ENCODE data around the gene MYO1D. TPM values are rescaled to one million over a fixed set of nuclear protein-coding genes. Genes with fewer than 3 reads are reported as not detected.

MYO1D gene
- total and polyA plus RNA-seq, 2 donors (not counting 1 experiment from before 2014, with no cell fraction given) = 5.4 to 26.7 TPM

DNA sequence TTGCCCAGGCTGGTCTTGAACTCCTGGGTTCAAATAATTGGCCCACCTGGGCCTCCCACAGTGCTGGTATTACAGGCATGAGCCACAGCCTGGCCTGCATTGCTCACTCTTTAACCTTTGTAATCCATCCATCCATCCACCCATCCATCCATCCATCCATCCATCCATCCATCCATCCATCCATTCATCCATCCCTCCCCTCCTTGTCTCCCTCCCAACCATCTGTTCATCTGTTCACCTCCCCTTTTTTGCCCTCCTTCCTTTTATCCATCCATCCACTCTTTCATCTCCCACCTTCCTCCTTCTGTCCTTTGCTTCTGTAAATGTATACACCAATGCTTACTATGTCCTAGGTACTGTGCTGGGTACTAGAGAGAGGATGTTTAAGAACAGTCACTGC lies 324.6 kb downstream of the MYO1D start:
- Histone ChIP-seq H3K79me2 (ENCODE audit: control insufficient read depth, insufficient read depth, low read length) (no peaks in the 10 kb centered on the region), H3K4me3 (ENCODE audit: control extremely low read depth in 1 of 5, extremely low read depth in 1 of 5, insufficient read depth in 1 of 5, low read depth in 2 of 5, low read length in 4 of 5) (no peak overlapping the region), H4K20me1 (ENCODE audit: control insufficient read depth, insufficient read depth, low read length, poor library complexity, severe bottlenecking) (no peaks in the 10 kb centered on the region), H3K27ac (ENCODE audit: low read length in 2 of 2) (no peak overlapping the region), H2AFZ (ENCODE audit: insufficient read depth, low read depth, low read length, poor library complexity, severe bottlenecking) (no peak overlapping the region), H3K9me3 (ENCODE audit: control extremely low read depth in 1 of 3, control insufficient read depth in 2 of 3, insufficient read depth in 1 of 3, low read length in 2 of 3) (no peaks in the 10 kb centered on the region), H3K27me3 (replicated peaks in 1 of 4; ENCODE audit: control extremely low read depth in 1 of 4, control insufficient read depth in 3 of 4, insufficient read depth in 4 of 4, low read length in 3 of 4) (no peaks in the 10 kb centered on the region), H3K4me2 (replicated peaks; ENCODE audit: low read depth, low read length, poor library complexity, severe bottlenecking) (no peak overlapping the region), H3K9ac (ENCODE audit: low read length) (no peak overlapping the region), H3K4me1 (ENCODE audit: control insufficient read depth in 2 of 2, insufficient read depth in 2 of 2, low read length in 2 of 2) (peaks cover 30 to 33% of the 10 kb centered on the region in 2 donors), H3K36me3 (replicated peaks in 1 of 2; ENCODE audit: control extremely low read depth in 1 of 2, control insufficient read depth in 1 of 2, extremely low read depth in 1 of 2, insufficient read depth in 2 of 2, low read length in 1 of 2) (no peaks in the 10 kb centered on the region)
- no peaks in the 10 kb centered on the region for H3K27me3 Mint-ChIP-seq
- no peaks in the 10 kb centered on the region for H3K9me3 Mint-ChIP-seq (ENCODE audit: insufficient read depth)
- no peak for TF ChIP-seq CTCF (IDR thresholded peaks at IDR 0.05)
- no peak for TF ChIP-seq EZH2 (IDR thresholded peaks at IDR 0.05; ENCODE audit: borderline replicate concordance, insufficient read depth, low read depth, low read length, poor library complexity, severe bottlenecking)
- intact Hi-C loops (cut with micrococcal nuclease) = no loop called here
- ATAC-seq (ENCODE audit: low read depth) = no peak
- no peak for DNase-seq
- no peak overlapping the region for H3K4me3 Mint-ChIP-seq
- H3K27ac Mint-ChIP-seq = no peak overlapping the region
- peaks cover 41% of the 10 kb centered on the region for H3K4me1 Mint-ChIP-seq
- ChIA-PET CTCF (interaction anchor here (1.5 kb wide), 1 partner anchor 90 kb away, joined by 4 read pairs; no protein-coding TSS in a partner anchor), POLR2A (no interaction called here)

- DNase-seq = no peak
- no peaks in the 10 kb centered on the region for H3K9me3 Mint-ChIP-seq (ENCODE audit: insufficient read depth)
- peaks cover 21 to 24% of the 10 kb centered on the region in 2 donors for H3K4me1 ChIP-seq (ENCODE audit: control insufficient read depth in 2 of 2, insufficient read depth in 2 of 2, low read length in 2 of 2)
- CTCF ChIA-PET = interaction anchor here (0.6 to 1.8 kb wide), 3 partner anchors 46 to 89 kb away, joined by 4 to 8 read pairs (median 4); no protein-coding TSS in a partner anchor
- H3K27ac ChIP-seq (ENCODE audit: low read length in 2 of 2) = peak overlapping the region in 1 of 2 donors; percentile 4
- H3K4me1 Mint-ChIP-seq = peaks cover 32% of the 10 kb centered on the region
- 70% methylated on average over 4 of the region's 8 CpGs for WGBS (ENCODE audit: insufficient coverage)
- no peaks in the 10 kb centered on the region for H3K36me3 ChIP-seq (replicated peaks in 1 of 2; ENCODE audit: control extremely low read depth in 1 of 2, control insufficient read depth in 1 of 2, extremely low read depth in 1 of 2, insufficient read depth in 2 of 2, low read length in 1 of 2)
- H3K4me3 Mint-ChIP-seq = no peak overlapping the region
- no peaks in the 10 kb centered on the region for H3K79me2 ChIP-seq (ENCODE audit: control insufficient read depth, insufficient read depth, low read length)
- H4K20me1 ChIP-seq (ENCODE audit: control insufficient read depth, insufficient read depth, low read length, poor library complexity, severe bottlenecking) = no peaks in the 10 kb centered on the region
- no peaks in the 10 kb centered on the region for H3K9me3 ChIP-seq (ENCODE audit: control extremely low read depth in 1 of 3, control insufficient read depth in 2 of 3, insufficient read depth in 1 of 3, low read length in 2 of 3)
- H2AFZ ChIP-seq (ENCODE audit: insufficient read depth, low read depth, low read length, poor library complexity, severe bottlenecking) = no peak overlapping the region
- no peak overlapping the region for H3K4me2 ChIP-seq (replicated peaks; ENCODE audit: low read depth, low read length, poor library complexity, severe bottlenecking)
- no peaks in the 10 kb centered on the region for H3K27me3 Mint-ChIP-seq
- POLR2A ChIA-PET = no interaction called here
- H3K27ac Mint-ChIP-seq = peak overlapping the region; percentile 41
- H3K4me3 ChIP-seq (ENCODE audit: control extremely low read depth in 1 of 5, extremely low read depth in 1 of 5, insufficient read depth in 1 of 5, low read depth in 2 of 5, low read length in 4 of 5) = no peak overlapping the region
- no peaks in the 10 kb centered on the region for H3K27me3 ChIP-seq (replicated peaks in 1 of 4; ENCODE audit: control extremely low read depth in 1 of 4, control insufficient read depth in 3 of 4, insufficient read depth in 4 of 4, low read length in 3 of 4)
- intact Hi-C loops (cut with micrococcal nuclease) = no loop called here
- peak; percentile 10 for ATAC-seq (ENCODE audit: low read depth)
- H3K9ac ChIP-seq (ENCODE audit: low read length) = peak overlapping the region; percentile 2
- TF ChIP-seq EZH2 (IDR thresholded peaks at IDR 0.05; ENCODE audit: borderline replicate concordance, insufficient read depth, low read depth, low read length, poor library complexity, severe bottlenecking) (no peak), CTCF (IDR thresholded peaks at IDR 0.05) (no peak)
Measured at GRCh38 chr17:32551186-32551955, 325.6 kb downstream of the MYO1D start.
